Right ventricle myocardium inferior (tissue), 1 donor: ENCODE results near the gene JAZF1. TPM values are rescaled to one million over a fixed set of nuclear protein-coding genes. Genes with fewer than 3 reads are reported as not detected.

Experiments
- ATAC-seq: fragments of 200-7000 bp; cut with Tn5 transposase; one replicate; pipeline ENCODE4 v1.9.1; 2020; ENCODE audit warnings: mild to moderate bottlenecking, moderate library complexity
- DNase-seq: peaks from one replicate; pipeline ENCODE4 v3.0.0; 2021; ENCODE audit errors: missing footprints
- intact Hi-C: fragments of 100-400 bp; cut with DNase I; formaldehyde crosslinking; loops from one replicate; pipeline ENCODE4 v1.11.0; 2022
- total RNA-seq: library from RNA; stranded (reverse); fragmentation: NEBNext Ultra II Directional; extraction: Animal tissue kit (Norgen Biotek cat#: 25700); gene quantifications from one replicate; pipeline ENCODE4 v1.2.1, GENCODE V29; 2021
- donor health status: DM: no; HTN: yes; CAD: no; lungs with severe emphysema.

JAZF1 gene
- total RNA-seq, 1 donor from 2014 or later: 25.6 TPM

DNA sequence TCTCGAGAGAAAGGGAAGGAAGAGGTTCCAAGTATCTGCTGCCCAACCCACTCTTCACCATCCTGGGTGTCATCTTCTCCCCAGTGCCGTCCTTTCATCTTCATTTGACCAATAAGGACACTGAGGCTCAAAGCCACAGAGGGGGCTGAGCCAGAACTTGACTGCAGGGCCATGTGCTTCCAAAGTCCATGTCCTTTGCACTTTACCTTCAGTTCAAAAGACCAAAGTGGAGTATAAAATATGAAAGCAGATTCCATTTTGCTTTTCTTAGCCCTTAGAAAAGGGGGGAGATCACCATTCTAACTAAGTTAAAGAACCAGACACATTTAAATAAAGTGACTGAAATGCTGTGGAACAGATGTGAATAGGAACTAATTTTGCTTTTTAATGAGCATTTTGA, 56.2 kb downstream of the JAZF1 start:
- intact Hi-C loops: no loop called here
- no peak for DNase-seq
- ATAC-seq: no peak

- ATAC-seq (no peak), DNase-seq (no peak)
- intact Hi-C loops: no loop called here
Observed at GRCh38 chr7:28123752-28124151, 56.8 kb downstream of the JAZF1 start.

DNA sequence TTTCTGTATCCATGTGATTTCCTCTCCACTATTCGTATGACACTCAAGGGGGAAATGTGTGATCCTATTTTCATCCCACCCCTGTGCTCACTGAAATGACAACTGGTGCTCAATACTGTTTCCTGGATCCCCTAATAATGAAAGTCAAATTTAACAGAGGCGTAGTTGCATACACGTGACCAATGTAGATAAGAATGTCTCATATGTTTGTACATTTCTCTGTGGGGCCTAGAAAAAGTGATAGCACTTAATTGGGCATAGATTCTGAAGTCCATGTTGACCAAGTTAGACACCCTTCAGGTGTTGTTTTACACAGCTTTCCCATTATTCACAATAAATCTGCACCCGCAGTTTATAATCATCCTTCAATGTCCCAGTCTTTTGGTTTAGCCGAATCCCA, 59.1 kb downstream of the JAZF1 start:
- no peak for ATAC-seq
- intact Hi-C loops: no loop called here
- no peak for DNase-seq

DNA sequence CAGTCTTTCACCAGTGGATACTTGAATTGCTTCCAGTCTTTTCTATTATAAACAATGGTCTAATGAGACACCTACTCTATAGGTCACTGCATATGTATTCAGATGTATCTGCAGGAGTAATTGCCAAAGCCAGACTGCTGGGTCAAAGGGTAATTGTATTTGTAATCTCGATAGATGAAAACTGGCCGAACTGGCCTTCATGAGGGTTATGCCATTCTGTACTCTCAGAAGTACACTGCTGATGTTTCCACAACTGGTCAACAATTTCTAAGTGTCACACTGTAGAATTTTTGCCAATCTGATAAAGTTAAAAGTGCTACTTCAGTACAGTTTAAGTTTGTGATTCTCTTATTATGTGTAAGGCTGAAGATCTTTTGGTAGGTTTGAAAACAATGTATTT, 64.6 kb downstream of the JAZF1 start:
- DNase-seq (no peak), ATAC-seq (no peak)
- intact Hi-C loops: loop anchor here (10.0 kb wide), 1 partner anchor 159 kb away; no protein-coding TSS in a partner anchor

- no peak for ATAC-seq
Observed at GRCh38 chr7:28115261-28115660, 65.3 kb downstream of the JAZF1 start.

GRCh38 chr7:28114056-28114455, 66.5 kb downstream of the JAZF1 start:
- intact Hi-C loops: loop anchor here (10.0 kb wide), 1 partner anchor 161 kb away; no protein-coding TSS in a partner anchor
- DNase-seq: no peak
- peak; percentile 12 for ATAC-seq

More at GRCh38 chr7:28115261-28115660, 65.3 kb downstream of the JAZF1 start:
- intact Hi-C loops: loop anchor here (10.0 kb wide), 1 partner anchor 160 kb away; no protein-coding TSS in a partner anchor
- no peak for DNase-seq

GRCh38 chr7:28112883-28113540, 67.6 kb downstream of the JAZF1 start:
- intact Hi-C loops: loop anchor here (10.0 kb wide), 1 partner anchor 162 kb away; no protein-coding TSS in a partner anchor
- DNase-seq: no peak
- peak; percentile 35 for ATAC-seq

DNA sequence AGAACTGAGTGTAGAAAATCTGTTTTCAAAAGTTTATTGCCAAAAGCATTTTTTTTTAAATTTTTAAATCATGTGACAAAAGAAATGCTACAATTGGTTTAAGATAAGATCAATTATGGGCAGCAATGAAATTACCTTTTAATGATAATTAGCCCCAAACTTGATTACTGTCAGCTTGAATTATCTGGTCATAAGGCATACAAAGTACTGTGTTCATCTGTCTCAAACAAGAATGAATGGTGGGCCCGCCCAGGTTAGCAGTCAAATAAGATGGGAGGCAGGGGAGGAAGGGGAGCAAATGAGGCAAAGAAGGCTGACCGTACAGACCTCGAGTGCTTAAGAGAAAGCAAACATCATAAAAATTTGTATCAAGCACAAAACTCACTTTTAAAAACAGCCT, 68.1 kb downstream of the JAZF1 start:
- ATAC-seq: no peak
- intact Hi-C loops: loop anchor here (10.0 kb wide), 1 partner anchor 162 kb away; no protein-coding TSS in a partner anchor

DNA sequence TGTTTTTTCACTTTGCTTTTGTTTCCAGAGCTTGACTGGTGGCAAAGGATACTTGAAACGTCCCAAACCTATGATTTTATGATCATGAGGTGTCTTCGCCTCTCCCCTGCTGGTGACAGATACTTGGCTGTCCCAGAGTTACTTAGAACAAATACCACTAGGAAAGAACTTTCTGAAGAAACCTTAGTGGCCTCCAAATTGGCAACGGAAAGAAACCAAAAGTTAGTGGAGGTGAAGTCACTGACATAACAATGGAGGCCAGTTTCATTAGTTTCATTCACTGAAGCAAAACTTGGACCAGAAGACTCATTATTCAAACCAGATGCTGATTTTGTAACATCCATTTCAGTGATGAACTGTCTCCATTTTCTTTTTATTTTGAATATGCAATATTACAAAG, 68.6 kb downstream of the JAZF1 start:
- no peak for ATAC-seq
- no peak for DNase-seq
- intact Hi-C loops: loop anchor here (10.0 kb wide), 1 partner anchor 163 kb away; no protein-coding TSS in a partner anchor

More for the DNA sequence above, 68.1 kb downstream of the JAZF1 start:
- no peak for DNase-seq

DNA sequence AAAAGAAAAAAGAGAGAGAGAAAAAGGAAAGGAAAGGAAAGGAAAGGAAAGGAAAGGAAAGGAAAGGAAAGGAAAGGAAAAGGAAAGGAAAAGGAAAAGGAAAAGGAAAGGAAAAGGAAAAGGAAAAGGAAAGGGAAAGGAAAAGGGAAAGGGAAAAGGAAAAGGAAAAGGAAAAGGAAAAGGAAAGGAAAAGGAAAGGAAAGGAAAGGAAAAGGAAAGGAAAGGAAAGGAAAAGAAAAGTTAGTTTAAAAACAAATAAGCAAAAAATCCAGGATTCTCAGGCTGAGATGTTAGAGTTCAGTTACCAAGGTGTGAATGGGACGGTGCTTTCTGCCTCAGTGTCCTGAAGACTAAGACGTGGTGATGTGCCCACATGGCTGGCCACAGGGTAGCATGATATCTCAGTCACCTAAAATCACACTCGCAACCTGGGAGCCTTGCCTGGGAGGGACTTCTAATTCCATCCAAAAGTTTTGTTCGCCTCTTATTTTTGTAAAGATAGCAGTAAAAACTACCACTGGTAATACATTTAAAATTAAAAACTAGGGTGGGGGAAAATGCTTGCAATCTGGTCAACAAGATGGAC, 70.1 kb downstream of the JAZF1 start:
- ATAC-seq (no peak), DNase-seq (no peak)
- intact Hi-C loops: loop anchor here (10.0 kb wide), 1 partner anchor 164 kb away; no protein-coding TSS in a partner anchor

DNA sequence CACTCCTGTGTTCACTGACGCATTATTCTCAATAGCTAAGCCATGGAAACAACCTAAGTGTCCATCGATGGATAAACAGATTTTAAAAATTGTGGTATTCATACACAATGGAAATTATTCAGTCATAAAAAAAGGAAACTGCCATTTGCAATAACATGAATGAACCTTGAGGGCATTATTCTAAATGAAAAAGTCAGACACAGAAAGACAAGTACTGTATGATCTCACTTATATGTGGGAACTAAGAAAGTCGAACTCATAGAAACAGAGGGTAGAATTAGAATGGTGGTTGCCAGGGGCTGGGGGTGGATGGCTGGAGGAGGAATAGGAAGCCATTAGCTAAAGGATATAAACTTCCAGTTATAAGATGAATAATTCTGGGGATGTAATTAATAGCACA, 71.8 kb downstream of the JAZF1 start:
- intact Hi-C loops: no loop called here

GRCh38 chr7:28107960-28108359, 72.6 kb downstream of the JAZF1 start:
- intact Hi-C loops: no loop called here
- no peak for DNase-seq
- no peak for ATAC-seq

More for the DNA sequence above, 71.8 kb downstream of the JAZF1 start:
- ATAC-seq (no peak), DNase-seq (no peak)

DNA sequence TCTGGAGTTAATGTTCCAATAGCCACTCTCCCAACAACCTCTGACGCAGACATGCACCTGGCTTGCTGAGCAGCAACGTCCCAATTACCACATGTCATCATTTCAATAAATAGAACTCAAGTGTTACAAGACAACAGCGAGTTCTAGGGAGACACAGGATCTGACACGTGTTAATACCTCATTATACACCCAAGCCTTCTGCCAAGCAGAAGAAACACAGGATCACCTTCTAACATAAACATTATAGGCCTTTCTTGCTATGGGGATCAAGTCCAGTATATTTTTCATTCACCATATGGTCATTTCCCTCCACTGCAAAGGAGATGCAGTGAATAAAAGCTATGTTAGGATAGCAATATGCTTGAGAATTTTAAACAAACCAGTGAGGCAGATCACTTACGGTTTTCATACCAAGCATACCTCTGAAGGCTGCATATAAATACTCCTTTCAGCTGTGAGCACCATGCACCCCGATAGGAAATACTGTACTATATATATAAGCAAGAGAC, 74.2 kb downstream of the JAZF1 start:
- DNase-seq: no peak
- intact Hi-C loops: no loop called here
- ATAC-seq: peak; percentile 76

- no peak for ATAC-seq
- intact Hi-C loops: loop anchor here (2.0 kb wide), 1 partner anchor 74 kb away; no protein-coding TSS in a partner anchor
- DNase-seq: no peak
Observed at GRCh38 chr7:28105234-28105633, 75.4 kb downstream of the JAZF1 start.

DNA sequence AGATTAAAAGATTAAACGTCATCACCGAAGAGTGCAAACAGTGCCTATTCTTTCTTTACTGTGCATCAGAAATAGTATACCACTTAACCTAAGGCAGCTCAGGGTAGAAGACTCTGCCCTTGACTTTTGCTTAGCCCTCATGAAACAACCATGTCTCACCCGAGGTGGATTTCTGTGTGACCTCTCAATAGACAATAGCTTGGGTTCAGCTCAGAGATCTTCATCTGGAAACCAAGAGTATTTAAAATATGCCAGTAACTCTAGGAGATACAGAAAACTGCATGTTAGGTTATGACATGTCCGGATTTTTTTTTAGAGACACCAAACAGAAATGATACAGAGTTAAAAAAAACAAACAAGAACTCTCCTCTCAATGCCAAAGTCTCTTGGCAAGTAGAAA, 75.8 kb downstream of the JAZF1 start:
- intact Hi-C loops: loop anchor here (2.0 kb wide), 1 partner anchor 74 kb away; no protein-coding TSS in a partner anchor
- ATAC-seq (no peak), DNase-seq (no peak)

GRCh38 chr7:28104041-28104541, 76.5 kb downstream of the JAZF1 start:
- intact Hi-C loops: loop anchor here (2.0 kb wide), 1 partner anchor 75 kb away; no protein-coding TSS in a partner anchor
- ATAC-seq (no peak), DNase-seq (no peak)

DNA sequence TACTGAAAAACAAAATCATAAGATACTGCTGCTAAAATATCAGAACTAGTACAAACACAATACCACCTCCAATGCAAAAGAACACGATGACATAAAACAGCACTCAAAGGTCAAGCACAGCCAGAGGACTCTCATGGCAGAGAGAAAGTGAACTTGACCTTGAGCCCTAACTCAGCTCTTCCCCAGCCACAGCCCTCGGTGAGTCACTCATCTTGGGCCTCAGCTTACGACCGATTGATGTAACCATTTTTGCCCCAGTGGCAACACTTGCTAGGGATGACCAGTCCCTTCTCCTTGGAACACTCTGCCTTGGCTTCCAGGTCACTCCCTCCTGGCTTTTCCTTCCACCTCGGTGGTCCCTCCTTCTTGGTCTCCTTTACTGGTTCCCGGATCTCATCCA, 77.8 kb downstream of the JAZF1 start:
- DNase-seq: no peak
- intact Hi-C loops: no loop called here

GRCh38 chr7:28096713-28097112, 83.9 kb downstream of the JAZF1 start:
- intact Hi-C loops: loop anchor here (10.0 kb wide), 2 partner anchors 172 to 352 kb away; partner anchors contain the start of gene TAX1BP1
- DNase-seq (no peak), ATAC-seq (peak; percentile 81)

More for the DNA sequence above, 77.8 kb downstream of the JAZF1 start:
- peak; percentile 41 for ATAC-seq

- intact Hi-C loops: loop anchor here (10.0 kb wide), 2 partner anchors 170 to 350 kb away; partner anchors contain the start of gene TAX1BP1
- ATAC-seq (no peak), DNase-seq (no peak)
Observed at GRCh38 chr7:28095231-28095630, 85.4 kb downstream of the JAZF1 start.
